HepG2 (cell line): ENCODE data around the gene RAB6A. TPM values are rescaled to one million over a fixed set of nuclear protein-coding genes. Genes with fewer than 3 reads are reported as not detected.

Experiments
- ATAC-seq: fragments of 200-7000 bp; cut with Tn5 transposase; 3 replicates; pipeline ENCODE4 v1.9.1; 2020; ENCODE audit warnings: mild to moderate bottlenecking, moderate library complexity
- BruUV-seq: library from RNA; stranded (reverse); fragments of 400-500 nt; replicated peaks from 2 replicates; lab custom pipeline; 2021; lab: Mats Ljungman, UMichigan
- CTCF ChIA-PET: fragments of 300-600 bp; formaldehyde crosslinking; extraction: SDS; loops from one replicate; lab custom pipeline; 2021; ENCODE audit warnings: low total read pairs, inconsistent platforms, low intra/inter-chr PET ratio; lab: Yijun Ruan, JAX
- POLR2A ChIA-PET: fragments of 350-600 bp; sonication (Branson Sonifier 250); formaldehyde crosslinking; loops from one replicate; lab custom pipeline; 2020; ENCODE audit warnings: antibody characterized with exemption, inconsistent platforms; lab: Yijun Ruan, JAX
- DNase-seq: peaks from one replicate; pipeline ENCODE4 v3.0.0-alpha.2; 2015; ENCODE audit warnings: low spot score
- FAIRE-seq: peaks from 3 replicates; lab custom pipeline; 2011; peaks lifted over from hg19 to GRCh38; lab: Jason Lieb, UNC
- H2AFZ ChIP-seq: one replicate; pipeline ENCODE4 v1.6.1; 2011; ENCODE audit warnings: low read length, inconsistent platforms
- H3K27ac ChIP-seq: fragments of 300-600 bp; 3 replicates; pipeline ENCODE4 v1.8.0; 2011; ENCODE audit warnings: mixed run types, mild to moderate bottlenecking, mixed read lengths, low read length, inconsistent platforms; ENCODE audit not compliant: insufficient read depth; ENCODE audit errors: extremely low read length
- H3K27me3 ChIP-seq, 2 experiments: fragments of 200-600 bp in 1 of 2; 2 replicates in 1 of 2; 3 replicates in 1 of 2; pipeline versions ENCODE4 v1.6.0 to v1.8.0; 2011; ENCODE audit warnings: low read length in 2 of 2, mild to moderate bottlenecking in 2 of 2, moderate library complexity in 2 of 2, inconsistent platforms in 1 of 2; ENCODE audit not compliant: insufficient read depth in 2 of 2, control insufficient read depth in 1 of 2
- H3K36me3 ChIP-seq, 2 experiments: fragments of 200-600 bp in 1 of 2; replicated peaks in 1 of 2; 2 replicates in 1 of 2; 3 replicates in 1 of 2; pipeline versions ENCODE4 v1.5.1 to v1.8.0; 2011; ENCODE audit warnings: low read length in 2 of 2, inconsistent platforms in 1 of 2; ENCODE audit not compliant: insufficient read depth in 2 of 2, control insufficient read depth in 1 of 2
- H3K4me1 ChIP-seq: 2 replicates; pipeline ENCODE4 v1.5.1; 2012; ENCODE audit warnings: low read length, inconsistent platforms; ENCODE audit not compliant: insufficient read depth
- H3K4me2 ChIP-seq: 2 replicates; pipeline ENCODE4 v1.6.0; 2011; ENCODE audit warnings: low read depth, low read length, inconsistent platforms
- H3K4me3 ChIP-seq, 3 experiments: fragments of 200-600 bp in 1 of 3; sonication (generic), shearing (Covaris generic) in 1 of 3; replicated peaks in 1 of 3; 2 replicates each; pipeline ENCODE4 v1.5.1; 2011 to 2016; ENCODE audit warnings: low read length in 3 of 3, inconsistent platforms in 2 of 3, low read depth in 2 of 3, mild to moderate bottlenecking in 2 of 3, control low read depth in 1 of 3, mixed read lengths in 1 of 3; ENCODE audit not compliant: insufficient read depth in 1 of 3
- H3K79me2 ChIP-seq: one replicate; pipeline ENCODE4 v1.6.1; 2011; ENCODE audit warnings: low read length, inconsistent platforms; ENCODE audit not compliant: insufficient read depth
- H3K9ac ChIP-seq: 2 replicates; pipeline ENCODE4 v1.6.0; 2011; ENCODE audit warnings: mild to moderate bottlenecking, low read depth, low read length, inconsistent platforms; ENCODE audit not compliant: insufficient read depth
- H3K9me3 ChIP-seq: 2 replicates; pipeline ENCODE4 v1.5.1; 2012; ENCODE audit warnings: mild to moderate bottlenecking, low read length
- H4K20me1 ChIP-seq: 2 replicates; pipeline ENCODE4 v1.6.0; 2011; ENCODE audit warnings: inconsistent platforms, mild to moderate bottlenecking, low read length, moderate library complexity; ENCODE audit not compliant: insufficient read depth
- AKAP8 ChIP-seq: sonication (generic); formaldehyde crosslinking; IDR thresholded peaks from 2 replicates; pipeline ENCODE4 v1.5.1; 2020; ENCODE audit warnings: mild to moderate bottlenecking, missing genetic modification reagents
- MEF2D ChIP-seq: sonication (generic); formaldehyde crosslinking; IDR thresholded peaks from 2 replicates; pipeline ENCODE4 v1.5.1; 2020; ENCODE audit warnings: mild to moderate bottlenecking, missing genetic modification reagents
- SMC3 ChIP-seq: IDR thresholded peaks from 2 replicates; pipeline ENCODE4 v1.6.1; 2011; ENCODE audit warnings: low read length, improper control_type of control experiment
- TRIM24 ChIP-seq: sonication (generic); formaldehyde crosslinking; IDR thresholded peaks from 2 replicates; pipeline ENCODE4 v1.8.0; 2022; ENCODE audit warnings: mild to moderate bottlenecking, missing genetic modification reagents
- ZBTB8A ChIP-seq: sonication (generic); formaldehyde crosslinking; IDR thresholded peaks from 2 replicates; pipeline ENCODE4 v1.4.0; 2020; ENCODE audit warnings: mild to moderate bottlenecking, low read depth, missing genetic modification reagents, borderline replicate concordance
- ZNF562 ChIP-seq: sonication (generic); formaldehyde crosslinking; IDR thresholded peaks from 2 replicates; pipeline ENCODE4 v1.8.0; 2022; ENCODE audit warnings: missing genetic modification reagents, borderline replicate concordance
- WGBS: methylation state at CpG from one replicate; pipeline ENCODE4 v1.1.6; 2017; ENCODE audit warnings: low lambda C conversion rate; 5-methylcytosine and 5-hydroxymethylcytosine counted together
- in situ Hi-C: cut with HindIII; loops from 2 replicates; pipeline ENCODE4 v1.10.0; 2017; ENCODE audit warnings: low pct_unique_long_range_greater_than_20kb; ENCODE audit not compliant: extremely low pct_ligation_motif_present
- intact Hi-C: fragments of 100-400 bp; cut with micrococcal nuclease; formaldehyde crosslinking; loops from one replicate; pipeline ENCODE4 v1.10.0; 2022; ENCODE audit not compliant: unreplicated experiment
- polyA plus RNA-seq, 8 experiments: library from polyadenylated mRNA; depleted of rRNA in 3 of 8; stranded (reverse) in 7 of 8; unstranded in 1 of 8; fragments of >200 nt; fragmentation: Illumina TruSeq in 4 of 8; extraction: Trizol in 4 of 8; gene quantifications; 2 replicates each; pipeline versions ENCODE4 v1.2.1 to v1.2.3, GENCODE V29; 2011 to 2016; ENCODE audit warnings: low read depth in 4 of 8, missing spikeins in 1 of 8, mixed read lengths in 1 of 8; ENCODE audit not compliant: insufficient read depth in 1 of 8
- total RNA-seq, 5 experiments: library from RNA; depleted of rRNA; stranded (reverse); fragments of >200 nt; fragmentation: Illumina TruSeq; extraction: Trizol; gene quantifications; 2 replicates each; pipeline ENCODE4 v1.2.3, GENCODE V29; 2016; ENCODE audit warnings: low read depth in 1 of 5
- TF ChIP-seq, protein P1 (sequence below), 2 experiments: sonication (generic) in 1 of 2; formaldehyde crosslinking in 1 of 2; IDR thresholded peaks; 2 replicates each; pipeline versions ENCODE4 v1.5.1 to v1.6.1; 2011 to 2020; ENCODE audit warnings: borderline replicate concordance in 1 of 2, low read depth in 1 of 2, low read length in 1 of 2, mild to moderate bottlenecking in 1 of 2, missing genetic modification reagents in 1 of 2, moderate library complexity in 1 of 2
- TF ChIP-seq, protein P2 (sequence below): sonication (generic); formaldehyde crosslinking; conservative IDR thresholded peaks from 2 replicates; pipeline ENCODE4 v1.8.0; 2022; ENCODE audit warnings: low read depth, missing genetic modification reagents
- TF ChIP-seq, protein P3 (sequence below), 2 experiments: sonication (generic) in 1 of 2; formaldehyde crosslinking in 1 of 2; IDR thresholded peaks; 2 replicates each; pipeline versions ENCODE4 v1.4.0 to v1.6.1; 2016 to 2020; ENCODE audit warnings: borderline replicate concordance in 1 of 2, low read depth in 1 of 2, mild to moderate bottlenecking in 1 of 2, missing genetic modification reagents in 1 of 2

RAB6A gene
- total and polyA plus RNA-seq, 2 of the 13 experiments (the other 11 are each of a cell fraction or from before 2014, with no cell fraction given), result 74.3 to 121 TPM

DNA sequence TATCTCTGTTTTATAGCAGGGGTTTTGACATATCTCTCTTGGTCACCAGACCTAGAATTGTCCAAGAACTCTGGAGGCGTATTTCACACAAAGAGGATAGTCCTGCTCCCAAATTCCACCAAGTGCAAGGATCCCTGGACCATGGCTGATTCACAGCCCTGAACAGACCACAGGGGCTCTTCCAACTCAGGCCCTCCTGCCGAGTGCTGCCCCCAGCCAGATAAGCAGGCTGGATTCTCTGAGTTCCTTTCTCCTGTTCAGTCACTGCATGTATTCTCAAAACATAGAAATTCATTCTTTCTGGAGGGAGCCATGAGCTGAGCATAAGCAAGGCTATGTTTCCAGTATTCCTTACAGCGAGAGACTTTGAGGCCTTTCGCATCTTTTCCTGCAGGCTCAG is 127.9 kb downstream of the RAB6A start:
- 75% methylated on average over 4 of the region's 4 CpGs for WGBS
- CTCF ChIA-PET, result no interaction called here

More for the DNA sequence above, 127.9 kb downstream of the RAB6A start:
- ATAC-seq (no peak), FAIRE-seq (no peak), DNase-seq (no peak)
- 0 out of 2 replicates have a peak, but pooled peaks cover 4% of the 10 kb centered on the region for H3K9me3 ChIP-seq
- H3K36me3 ChIP-seq, result no peaks in the 10 kb centered on the region
- no peaks in the 10 kb centered on the region for H3K27me3 ChIP-seq
- intact Hi-C loops (no loop called here), in situ Hi-C loops (no loop called here)
- H3K4me3 ChIP-seq, result no peak overlapping the region
- H3K79me2 ChIP-seq, result no peaks in the 10 kb centered on the region
- POLR2A ChIA-PET, result no interaction called here
- H2AFZ ChIP-seq, result no peak overlapping the region
- no peak overlapping the region for H3K9ac ChIP-seq
- no peak overlapping the region for H3K4me2 ChIP-seq
- H3K4me1 ChIP-seq, result peaks cover 22% of the 10 kb centered on the region
- no peak for TF ChIP-seq MEF2D (CRISPR knock-in tag)
- no peak for TF ChIP-seq ZNF562
- no peak for TF ChIP-seq TRIM24 (CRISPR knock-in tag)
- TF ChIP-seq SMC3, result no peak
- no peak for TF ChIP-seq ZBTB8A (CRISPR knock-in tag)
- no peak for TF ChIP-seq AKAP8 (CRISPR knock-in tag)
- TF ChIP-seq, protein P1, sequence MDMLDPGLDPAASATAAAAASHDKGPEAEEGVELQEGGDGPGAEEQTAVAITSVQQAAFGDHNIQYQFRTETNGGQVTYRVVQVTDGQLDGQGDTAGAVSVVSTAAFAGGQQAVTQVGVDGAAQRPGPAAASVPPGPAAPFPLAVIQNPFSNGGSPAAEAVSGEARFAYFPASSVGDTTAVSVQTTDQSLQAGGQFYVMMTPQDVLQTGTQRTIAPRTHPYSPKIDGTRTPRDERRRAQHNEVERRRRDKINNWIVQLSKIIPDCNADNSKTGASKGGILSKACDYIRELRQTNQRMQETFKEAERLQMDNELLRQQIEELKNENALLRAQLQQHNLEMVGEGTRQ (IDR thresholded peaks at IDR 0.05; ENCODE audit: low read depth, low read length), result no peak
- TF ChIP-seq, protein P1 (CRISPR knock-in tag; IDR thresholded peaks at IDR 0.05; ENCODE audit: borderline replicate concordance), result no peak
- TF ChIP-seq, protein P2, sequence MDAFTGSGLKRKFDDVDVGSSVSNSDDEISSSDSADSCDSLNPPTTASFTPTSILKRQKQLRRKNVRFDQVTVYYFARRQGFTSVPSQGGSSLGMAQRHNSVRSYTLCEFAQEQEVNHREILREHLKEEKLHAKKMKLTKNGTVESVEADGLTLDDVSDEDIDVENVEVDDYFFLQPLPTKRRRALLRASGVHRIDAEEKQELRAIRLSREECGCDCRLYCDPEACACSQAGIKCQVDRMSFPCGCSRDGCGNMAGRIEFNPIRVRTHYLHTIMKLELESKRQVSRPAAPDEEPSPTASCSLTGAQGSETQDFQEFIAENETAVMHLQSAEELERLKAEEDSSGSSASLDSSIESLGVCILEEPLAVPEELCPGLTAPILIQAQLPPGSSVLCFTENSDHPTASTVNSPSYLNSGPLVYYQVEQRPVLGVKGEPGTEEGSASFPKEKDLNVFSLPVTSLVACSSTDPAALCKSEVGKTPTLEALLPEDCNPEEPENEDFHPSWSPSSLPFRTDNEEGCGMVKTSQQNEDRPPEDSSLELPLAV (CRISPR knock-in tag), result no peak
- TF ChIP-seq, protein P3, sequence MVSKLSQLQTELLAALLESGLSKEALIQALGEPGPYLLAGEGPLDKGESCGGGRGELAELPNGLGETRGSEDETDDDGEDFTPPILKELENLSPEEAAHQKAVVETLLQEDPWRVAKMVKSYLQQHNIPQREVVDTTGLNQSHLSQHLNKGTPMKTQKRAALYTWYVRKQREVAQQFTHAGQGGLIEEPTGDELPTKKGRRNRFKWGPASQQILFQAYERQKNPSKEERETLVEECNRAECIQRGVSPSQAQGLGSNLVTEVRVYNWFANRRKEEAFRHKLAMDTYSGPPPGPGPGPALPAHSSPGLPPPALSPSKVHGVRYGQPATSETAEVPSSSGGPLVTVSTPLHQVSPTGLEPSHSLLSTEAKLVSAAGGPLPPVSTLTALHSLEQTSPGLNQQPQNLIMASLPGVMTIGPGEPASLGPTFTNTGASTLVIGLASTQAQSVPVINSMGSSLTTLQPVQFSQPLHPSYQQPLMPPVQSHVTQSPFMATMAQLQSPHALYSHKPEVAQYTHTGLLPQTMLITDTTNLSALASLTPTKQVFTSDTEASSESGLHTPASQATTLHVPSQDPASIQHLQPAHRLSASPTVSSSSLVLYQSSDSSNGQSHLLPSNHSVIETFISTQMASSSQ (IDR thresholded peaks at IDR 0.05; ENCODE audit: low read depth), result no peak
- TF ChIP-seq, protein P3 (CRISPR knock-in tag; IDR thresholded peaks at IDR 0.05; ENCODE audit: borderline replicate concordance), result no peak
- H3K27ac ChIP-seq, result no peak overlapping the region
- no peaks in the 10 kb centered on the region for H4K20me1 ChIP-seq
- BruUV-seq, result no TSS peak
